Neural cell (in vitro differentiated cells): ENCODE measurements around the gene MGAT4B. TPM values are rescaled to one million over a fixed set of nuclear protein-coding genes. Genes with fewer than 3 reads are reported as not detected.

Experiments used
- H2AFZ ChIP-seq: fragments of 200-600, 300-800 bp; sonication (generic), shearing (Covaris generic); 2 replicates; pipeline ENCODE4 v1.6.0; 2014; ENCODE audit warnings: low read depth, mild to moderate bottlenecking, antibody characterized with exemption, low read length, moderate library complexity
- H3F3A ChIP-seq: fragments of 200-600 bp; shearing (Covaris generic); 2 replicates; pipeline ENCODE4 v1.6.1; 2016; ENCODE audit warnings: mild to moderate bottlenecking, moderate library complexity, mixed read lengths, antibody characterized with exemption, low read length; ENCODE audit not compliant: insufficient read depth, poor library complexity, severe bottlenecking
- H3K27ac ChIP-seq: fragments of 200-600, 300-800 bp; sonication (generic), shearing (Covaris generic); 2 replicates; pipeline ENCODE4 v1.5.1; 2014; ENCODE audit warnings: mild to moderate bottlenecking, low read length, moderate library complexity
- H3K27me3 ChIP-seq: fragments of 300-800, 200-600 bp; sonication (generic), shearing (Covaris generic); 2 replicates; pipeline ENCODE4 v1.6.0; 2014; ENCODE audit warnings: mild to moderate bottlenecking, low read depth, low read length, moderate library complexity; ENCODE audit not compliant: insufficient read depth
- H3K36me3 ChIP-seq: fragments of 300-800, 200-600 bp; sonication (generic), shearing (Covaris generic); 2 replicates; pipeline ENCODE4 v1.5.1; 2014; ENCODE audit warnings: mild to moderate bottlenecking, antibody characterized with exemption, low read length, moderate library complexity; ENCODE audit not compliant: insufficient read depth
- H3K4me2 ChIP-seq: fragments of 300-800, 200-600 bp; sonication (generic), shearing (Covaris generic); 2 replicates; pipeline ENCODE4 v1.6.0; 2014; ENCODE audit warnings: mild to moderate bottlenecking, low read length
- H3K4me3 ChIP-seq: fragments of 300-800, 200-600 bp; sonication (generic), shearing (Covaris generic); 2 replicates; pipeline ENCODE4 v1.5.1; 2014; ENCODE audit warnings: mild to moderate bottlenecking, low read length, moderate library complexity
- H3K79me2 ChIP-seq: fragments of 200-600 bp; shearing (Covaris generic); replicated peaks from 2 replicates; pipeline ENCODE4 v1.6.0; 2014; ENCODE audit warnings: mild to moderate bottlenecking, low read length, moderate library complexity; ENCODE audit not compliant: insufficient read depth
- H3K9ac ChIP-seq: fragments of 300-800, 200-600 bp; sonication (generic), shearing (Covaris generic); 2 replicates; pipeline ENCODE4 v1.6.1; 2016; ENCODE audit warnings: mild to moderate bottlenecking, low read length, mixed read lengths
- H3K9me2 ChIP-seq: fragments of 200-600 bp; shearing (Covaris generic); 2 replicates; pipeline ENCODE4 v1.6.1; 2016; ENCODE audit warnings: mild to moderate bottlenecking, low read length, mixed read lengths; ENCODE audit not compliant: insufficient read depth
- H3K9me3 ChIP-seq: fragments of 200-600, 300-800 bp; sonication (generic), shearing (Covaris generic); 2 replicates; pipeline ENCODE4 v1.6.1; 2016; ENCODE audit warnings: mild to moderate bottlenecking, mixed run types, low read length, moderate library complexity, mixed read lengths
- H4K20me1 ChIP-seq: fragments of 200-600 bp; shearing (Covaris generic); 2 replicates; pipeline ENCODE4 v1.6.1; 2016; ENCODE audit warnings: mild to moderate bottlenecking, mixed run types; ENCODE audit not compliant: insufficient read depth
- EP300 ChIP-seq: fragments of 450-650 bp; conservative IDR thresholded peaks from 2 replicates; pipeline ENCODE4 v1.6.1; 2014; ENCODE audit warnings: antibody characterized with exemption, mild to moderate bottlenecking, moderate library complexity; ENCODE audit not compliant: poor library complexity, severe bottlenecking
- EZH2 ChIP-seq: fragments of 200-600, 300-800 bp; shearing (Covaris generic), sonication (generic); IDR thresholded peaks from 2 replicates; pipeline ENCODE4 v1.6.1; 2014; ENCODE audit warnings: antibody characterized with exemption, low read length, borderline replicate concordance, mild to moderate bottlenecking; ENCODE audit not compliant: insufficient read depth, poor library complexity, severe bottlenecking
- MXI1 ChIP-seq: fragments of 450-650 bp; conservative IDR thresholded peaks from 2 replicates; pipeline ENCODE4 v1.6.1; 2014; ENCODE audit warnings: antibody characterized with exemption, mild to moderate bottlenecking; ENCODE audit not compliant: poor library complexity, severe bottlenecking
- POLR2AphosphoS5 ChIP-seq: IDR thresholded peaks from 2 replicates; pipeline ENCODE4 v1.6.1; 2012
- RAD21 ChIP-seq: fragments of 450-650 bp; conservative IDR thresholded peaks from 2 replicates; pipeline ENCODE4 v1.6.1; 2014; ENCODE audit warnings: antibody characterized with exemption, mild to moderate bottlenecking, moderate library complexity
- SMC3 ChIP-seq: fragments of 450-650 bp; conservative IDR thresholded peaks from 2 replicates; pipeline ENCODE4 v1.6.1; 2014; ENCODE audit warnings: antibody characterized with exemption, mild to moderate bottlenecking, moderate library complexity; ENCODE audit not compliant: poor library complexity
- TAF1 ChIP-seq: IDR thresholded peaks from 2 replicates; pipeline ENCODE4 v1.6.1; 2012; ENCODE audit warnings: low read depth
- polyA plus RNA-seq: library from polyadenylated mRNA; depleted of rRNA; stranded (reverse); fragments of >200 nt; gene quantifications from 2 replicates; pipeline ENCODE4 v1.2.3, GENCODE V29; 2014
- TF ChIP-seq, protein P1 (sequence below): IDR thresholded peaks from 2 replicates; pipeline ENCODE4 v1.6.1; 2012; ENCODE audit warnings: borderline replicate concordance
- TF ChIP-seq, protein P2 (sequence below): fragments of 450-650 bp; IDR thresholded peaks from 2 replicates; pipeline ENCODE4 v1.5.1; 2014; ENCODE audit warnings: antibody characterized with exemption, mild to moderate bottlenecking, moderate library complexity; ENCODE audit not compliant: poor library complexity, severe bottlenecking

The MGAT4B gene
- polyA plus RNA-seq, 1 donor from 2014 or later: 70.6 TPM

DNA sequence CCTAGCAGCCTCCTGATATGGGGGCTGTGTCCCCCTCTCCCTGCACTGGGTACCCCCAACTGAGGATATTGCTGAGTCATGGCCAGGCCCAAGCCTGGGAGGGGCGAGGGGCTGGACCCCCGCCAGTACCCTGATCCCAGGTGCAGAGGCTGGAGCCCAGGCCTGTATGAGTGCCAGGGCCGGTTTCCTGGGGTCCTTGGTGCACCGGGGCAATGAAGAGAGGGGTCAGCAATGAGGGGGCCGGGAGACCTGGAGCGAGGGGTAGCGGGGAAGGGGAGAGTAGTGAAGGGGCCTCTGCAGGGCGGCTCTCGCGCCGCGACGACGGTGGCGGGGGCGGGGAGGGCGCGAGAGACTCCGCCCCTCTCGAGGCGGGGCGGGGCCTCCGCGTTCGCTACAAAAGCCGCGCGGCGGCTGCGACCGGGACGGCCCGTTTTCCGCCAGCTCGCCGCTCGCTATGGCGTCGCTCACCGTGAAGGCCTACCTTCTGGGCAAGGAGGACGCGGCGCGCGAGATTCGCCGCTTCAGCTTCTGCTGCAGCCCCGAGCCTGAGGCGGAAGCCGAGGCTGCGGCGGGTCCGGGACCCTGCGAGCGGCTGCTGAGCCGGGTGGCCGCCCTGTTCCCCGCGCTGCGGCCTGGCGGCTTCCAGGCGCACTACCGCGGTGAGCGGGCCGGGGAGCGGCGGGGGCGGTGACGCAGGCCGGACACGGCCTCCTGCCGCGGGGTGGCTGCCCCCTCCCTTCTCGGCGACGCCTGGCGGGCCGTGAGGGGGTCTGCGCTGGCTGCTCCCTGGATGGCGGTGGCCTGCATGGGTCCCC lies 14.0 kb upstream of the MGAT4B start, which contains the start of gene SQSTM1:
SQSTM1 (plus strand) TSS at position 423 of the 815 bp plus-strand sequence; CDS start at position 455, 32 bp downstream.
- Histone ChIP-seq H3K27ac (peak within 1 kb of the TSS; percentile 80), H3K9ac (peak within 1 kb of the TSS; percentile 92), H3K9me3 (no peaks in the 10 kb centered on the region), H2AFZ (no peak within 1 kb of the TSS), H3K36me3 (no peaks in the 10 kb centered on the region), H3K4me2 (peak within 1 kb of the TSS; percentile 75), H3K79me2 (peaks cover 12% of the 10 kb centered on the region), H3K4me3 (peak within 1 kb of the TSS; percentile 99), H4K20me1 (no peaks in the 10 kb centered on the region), H3F3A (no peaks in the 10 kb centered on the region), H3K9me2 (no peaks in the 10 kb centered on the region), H3K27me3 (peaks cover 4% of the 10 kb centered on the region)
- no peak for TF ChIP-seq SMC3
- peak; percentile 36 for TF ChIP-seq EP300
- TF ChIP-seq TAF1: peak; percentile 79
- peak; percentile 80 for TF ChIP-seq MXI1
- no peak for TF ChIP-seq EZH2
- peak; percentile 37 for TF ChIP-seq RAD21
- TF ChIP-seq, protein P1, sequence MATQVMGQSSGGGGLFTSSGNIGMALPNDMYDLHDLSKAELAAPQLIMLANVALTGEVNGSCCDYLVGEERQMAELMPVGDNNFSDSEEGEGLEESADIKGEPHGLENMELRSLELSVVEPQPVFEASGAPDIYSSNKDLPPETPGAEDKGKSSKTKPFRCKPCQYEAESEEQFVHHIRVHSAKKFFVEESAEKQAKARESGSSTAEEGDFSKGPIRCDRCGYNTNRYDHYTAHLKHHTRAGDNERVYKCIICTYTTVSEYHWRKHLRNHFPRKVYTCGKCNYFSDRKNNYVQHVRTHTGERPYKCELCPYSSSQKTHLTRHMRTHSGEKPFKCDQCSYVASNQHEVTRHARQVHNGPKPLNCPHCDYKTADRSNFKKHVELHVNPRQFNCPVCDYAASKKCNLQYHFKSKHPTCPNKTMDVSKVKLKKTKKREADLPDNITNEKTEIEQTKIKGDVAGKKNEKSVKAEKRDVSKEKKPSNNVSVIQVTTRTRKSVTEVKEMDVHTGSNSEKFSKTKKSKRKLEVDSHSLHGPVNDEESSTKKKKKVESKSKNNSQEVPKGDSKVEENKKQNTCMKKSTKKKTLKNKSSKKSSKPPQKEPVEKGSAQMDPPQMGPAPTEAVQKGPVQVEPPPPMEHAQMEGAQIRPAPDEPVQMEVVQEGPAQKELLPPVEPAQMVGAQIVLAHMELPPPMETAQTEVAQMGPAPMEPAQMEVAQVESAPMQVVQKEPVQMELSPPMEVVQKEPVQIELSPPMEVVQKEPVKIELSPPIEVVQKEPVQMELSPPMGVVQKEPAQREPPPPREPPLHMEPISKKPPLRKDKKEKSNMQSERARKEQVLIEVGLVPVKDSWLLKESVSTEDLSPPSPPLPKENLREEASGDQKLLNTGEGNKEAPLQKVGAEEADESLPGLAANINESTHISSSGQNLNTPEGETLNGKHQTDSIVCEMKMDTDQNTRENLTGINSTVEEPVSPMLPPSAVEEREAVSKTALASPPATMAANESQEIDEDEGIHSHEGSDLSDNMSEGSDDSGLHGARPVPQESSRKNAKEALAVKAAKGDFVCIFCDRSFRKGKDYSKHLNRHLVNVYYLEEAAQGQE: peak; percentile 87
- TF ChIP-seq, protein P2, sequence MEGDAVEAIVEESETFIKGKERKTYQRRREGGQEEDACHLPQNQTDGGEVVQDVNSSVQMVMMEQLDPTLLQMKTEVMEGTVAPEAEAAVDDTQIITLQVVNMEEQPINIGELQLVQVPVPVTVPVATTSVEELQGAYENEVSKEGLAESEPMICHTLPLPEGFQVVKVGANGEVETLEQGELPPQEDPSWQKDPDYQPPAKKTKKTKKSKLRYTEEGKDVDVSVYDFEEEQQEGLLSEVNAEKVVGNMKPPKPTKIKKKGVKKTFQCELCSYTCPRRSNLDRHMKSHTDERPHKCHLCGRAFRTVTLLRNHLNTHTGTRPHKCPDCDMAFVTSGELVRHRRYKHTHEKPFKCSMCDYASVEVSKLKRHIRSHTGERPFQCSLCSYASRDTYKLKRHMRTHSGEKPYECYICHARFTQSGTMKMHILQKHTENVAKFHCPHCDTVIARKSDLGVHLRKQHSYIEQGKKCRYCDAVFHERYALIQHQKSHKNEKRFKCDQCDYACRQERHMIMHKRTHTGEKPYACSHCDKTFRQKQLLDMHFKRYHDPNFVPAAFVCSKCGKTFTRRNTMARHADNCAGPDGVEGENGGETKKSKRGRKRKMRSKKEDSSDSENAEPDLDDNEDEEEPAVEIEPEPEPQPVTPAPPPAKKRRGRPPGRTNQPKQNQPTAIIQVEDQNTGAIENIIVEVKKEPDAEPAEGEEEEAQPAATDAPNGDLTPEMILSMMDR: peak; percentile 41
- peak; percentile 97 for TF ChIP-seq POLR2AphosphoS5

DNA sequence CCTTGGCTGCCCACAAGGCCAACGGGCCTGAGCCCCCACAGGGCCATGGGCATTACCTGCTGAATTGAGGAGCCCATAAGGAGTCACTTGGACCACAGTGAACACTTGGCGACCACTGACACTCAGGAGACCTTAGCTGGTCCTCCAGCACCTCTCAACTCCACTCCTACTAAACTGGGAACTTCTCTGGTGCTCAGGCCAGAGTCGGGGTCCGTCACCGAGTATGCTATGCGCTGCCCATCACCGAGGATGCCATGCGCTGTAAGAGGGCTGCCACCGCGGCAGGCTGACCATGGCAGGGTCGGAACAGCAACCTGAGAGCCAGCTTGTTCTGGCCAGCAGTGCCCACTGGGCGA lies 13.4 kb upstream of the MGAT4B start:
- Histone ChIP-seq H3K9me2 (no peaks in the 10 kb centered on the region), H3K4me3 (peak overlapping the region; percentile 99), H3K27me3 (peaks cover 4% of the 10 kb centered on the region), H2AFZ (no peak overlapping the region), H3F3A (no peaks in the 10 kb centered on the region), H3K4me2 (peak overlapping the region; percentile 68), H3K9me3 (no peaks in the 10 kb centered on the region), H4K20me1 (no peaks in the 10 kb centered on the region), H3K79me2 (peaks cover 12% of the 10 kb centered on the region), H3K9ac (peak overlapping the region; percentile 92), H3K36me3 (no peaks in the 10 kb centered on the region), H3K27ac (peak overlapping the region; percentile 80)
- no peak for TF ChIP-seq SMC3
- TF ChIP-seq MXI1: no peak
- TF ChIP-seq, protein P1: no peak
- no peak for TF ChIP-seq RAD21
- no peak for TF ChIP-seq TAF1
- TF ChIP-seq, protein P2: no peak
- TF ChIP-seq POLR2AphosphoS5: no peak
- TF ChIP-seq EZH2: no peak
